K562 (cell line): ENCODE results near the gene SLC7A4. TPM values are rescaled to one million over a fixed set of nuclear protein-coding genes. Genes with fewer than 3 reads are reported as not detected.

ENCODE experiments used
- CREM ChIP-seq: IDR thresholded peaks from 2 replicates; pipeline ENCODE4 v1.6.1; 2014; ENCODE audit warnings: antibody characterized with exemption, low read depth
- EP300 ChIP-seq: IDR thresholded peaks from 2 replicates; pipeline ENCODE4 v1.6.1; 2012; ENCODE audit warnings: low read length, improper control_type of control experiment
- NCOA4 ChIP-seq: fragments of 450-650 bp; IDR thresholded peaks from 2 replicates; pipeline ENCODE4 v1.6.1; 2018; ENCODE audit warnings: mild to moderate bottlenecking; ENCODE audit not compliant: partially characterized antibody
- NEUROD1 ChIP-seq: fragments of 150-350 bp; IDR thresholded peaks from 2 replicates; pipeline ENCODE4 v1.6.1; 2014; ENCODE audit warnings: borderline replicate concordance, low read length, low read depth; ENCODE audit not compliant: partially characterized antibody
- POLR2AphosphoS5 ChIP-seq: IDR thresholded peaks from 2 replicates; pipeline ENCODE4 v1.6.1; 2011; ENCODE audit warnings: mild to moderate bottlenecking, low read depth, low read length, moderate library complexity; ENCODE audit not compliant: control insufficient read depth, insufficient read depth
- POU5F1 ChIP-seq: fragments of 150-350 bp; IDR thresholded peaks from 2 replicates; pipeline ENCODE4 v1.6.1; 2014; ENCODE audit warnings: borderline replicate concordance, low read length, low read depth, mild to moderate bottlenecking; ENCODE audit not compliant: partially characterized antibody
- PRDM10 ChIP-seq: fragments of 450-650 bp; IDR thresholded peaks from 2 replicates; pipeline ENCODE4 v1.6.1; 2018; ENCODE audit not compliant: partially characterized antibody
- SAP30 ChIP-seq: fragments of 200-600 bp; sonication (generic); IDR thresholded peaks from 2 replicates; pipeline ENCODE4 v1.6.1; 2012; ENCODE audit warnings: borderline replicate concordance, low read depth, mild to moderate bottlenecking, moderate library complexity, low read length, control low read depth, inconsistent platforms; ENCODE audit not compliant: insufficient read depth, poor library complexity, severe bottlenecking
- SETDB1 ChIP-seq: IDR thresholded peaks from one replicate; pipeline ENCODE4 v1.6.1; 2012; ENCODE audit warnings: low read length, control low read depth, inconsistent platforms
- ZNF24 ChIP-seq: fragments of 450-650 bp; IDR thresholded peaks from 2 replicates; pipeline ENCODE4 v1.6.1; 2016
- ZNF75A ChIP-seq: fragments of 450-650 bp; formaldehyde crosslinking; IDR thresholded peaks from 2 replicates; pipeline ENCODE4 v1.4.0; 2020; ENCODE audit warnings: mild to moderate bottlenecking
- ZNF76 ChIP-seq: fragments of 250-450 bp; sonication (Bioruptor Pico); IDR thresholded peaks from 2 replicates; pipeline ENCODE4 v1.4.0; 2020; ENCODE audit warnings: mild to moderate bottlenecking, moderate library complexity, borderline replicate concordance
- polyA plus RNA-seq, 8 experiments: library from polyadenylated mRNA; depleted of rRNA in 4 of 8; stranded (reverse) in 5 of 8; unstranded in 3 of 8; fragments of >200 nt; fragmentation: Nextera tagmentation in 2 of 8; fragmentation: Illumina TruSeq in 1 of 8; extraction: Ambion mirVana in 2 of 8; extraction: Trizol in 1 of 8; gene quantifications; 2 replicates each; pipeline versions ENCODE4 v1.2.1 to v1.2.3, GENCODE V29; 2011 to 2014; ENCODE audit warnings: inconsistent platforms in 1 of 8, missing spikeins in 1 of 8
- total RNA-seq, 7 experiments: library from RNA; depleted of rRNA in 6 of 7; stranded (reverse); fragments of >200 nt in 6 of 7; fragmentation: Illumina TruSeq in 2 of 7; extraction: Trizol in 2 of 7; gene quantifications; 2 replicates each; pipeline versions ENCODE4 v1.2.1 to v1.2.3, GENCODE V29; 2011 to 2021; ENCODE audit warnings: low replicate concordance in 1 of 7
- TF ChIP-seq, protein P1 (sequence below): fragments of 250-450 bp; sonication (Bioruptor Pico); IDR thresholded peaks from 2 replicates; pipeline ENCODE4 v1.5.0; 2022; ENCODE audit warnings: mild to moderate bottlenecking
- TF ChIP-seq, protein P2 (sequence below), 3 experiments: fragments of 200-800 bp in 1 of 3; fragments of 250-450 bp in 1 of 3; fragments of 450-650 bp in 1 of 3; sonication (Bioruptor Pico) in 1 of 3; sonication (Bioruptor generic) in 1 of 3; formaldehyde crosslinking in 1 of 3; IDR thresholded peaks; 2 replicates each; pipeline versions ENCODE4 v1.6.1 to v1.8.0; 2016 to 2022; ENCODE audit warnings: mild to moderate bottlenecking in 2 of 3, missing genetic modification characterization in 2 of 3, missing compliant biosample characterization in 1 of 3, moderate library complexity in 1 of 3
- TF ChIP-seq, protein P3 (sequence below): fragments of 250-450 bp; sonication (Bioruptor Pico); IDR thresholded peaks from 2 replicates; pipeline ENCODE4 v1.8.0; 2021; ENCODE audit warnings: mild to moderate bottlenecking, moderate library complexity

The SLC7A4 gene
- total and polyA plus RNA-seq, 9 of the 15 experiments (the other 6 are each of a cell fraction or from before 2014, with no cell fraction given) = not detected

DNA sequence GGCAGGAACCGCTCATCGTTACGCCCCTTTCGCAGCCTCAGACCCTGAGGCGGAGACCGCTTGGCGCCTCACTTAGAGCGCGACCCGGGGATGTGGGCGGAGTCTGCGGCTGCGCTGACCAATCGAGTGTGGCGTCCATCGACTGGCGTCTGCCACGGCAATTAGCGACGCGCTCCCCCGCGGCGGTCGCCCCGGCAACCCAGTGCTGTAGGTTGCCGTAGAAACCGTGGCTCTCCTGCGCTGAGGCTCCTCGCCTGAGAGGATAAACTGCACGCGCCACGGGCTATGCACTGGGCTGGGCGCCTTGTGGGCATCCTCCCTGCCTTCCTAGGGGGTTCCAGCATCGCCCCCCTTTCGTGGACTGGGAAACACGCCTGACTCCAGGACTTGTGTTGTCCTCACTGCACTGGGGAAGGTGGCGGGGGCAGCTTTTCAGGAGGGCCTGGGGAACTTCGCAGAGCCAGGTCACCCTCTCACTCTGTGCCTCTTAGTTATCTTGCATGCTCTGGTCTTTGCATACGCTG, 18.1 kb downstream of the SLC7A4 start (continued):
- TF ChIP-seq, protein P1, sequence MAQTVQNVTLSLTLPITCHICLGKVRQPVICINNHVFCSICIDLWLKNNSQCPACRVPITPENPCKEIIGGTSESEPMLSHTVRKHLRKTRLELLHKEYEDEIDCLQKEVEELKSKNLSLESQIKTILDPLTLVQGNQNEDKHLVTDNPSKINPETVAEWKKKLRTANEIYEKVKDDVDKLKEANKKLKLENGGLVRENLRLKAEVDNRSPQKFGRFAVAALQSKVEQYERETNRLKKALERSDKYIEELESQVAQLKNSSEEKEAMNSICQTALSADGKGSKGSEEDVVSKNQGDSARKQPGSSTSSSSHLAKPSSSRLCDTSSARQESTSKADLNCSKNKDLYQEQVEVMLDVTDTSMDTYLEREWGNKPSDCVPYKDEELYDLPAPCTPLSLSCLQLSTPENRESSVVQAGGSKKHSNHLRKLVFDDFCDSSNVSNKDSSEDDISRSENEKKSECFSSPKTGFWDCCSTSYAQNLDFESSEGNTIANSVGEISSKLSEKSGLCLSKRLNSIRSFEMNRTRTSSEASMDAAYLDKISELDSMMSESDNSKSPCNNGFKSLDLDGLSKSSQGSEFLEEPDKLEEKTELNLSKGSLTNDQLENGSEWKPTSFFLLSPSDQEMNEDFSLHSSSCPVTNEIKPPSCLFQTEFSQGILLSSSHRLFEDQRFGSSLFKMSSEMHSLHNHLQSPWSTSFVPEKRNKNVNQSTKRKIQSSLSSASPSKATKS (CRISPR knock-in tag) = peak; percentile 52; the same call in 1 of the 2 replicates
- TF ChIP-seq NEUROD1 = peak; percentile 100
- TF ChIP-seq ZNF75A (CRISPR knock-in tag) = 0 out of 2 replicates have a peak, but pooled peaks have one; percentile 51
- TF ChIP-seq, protein P2, sequence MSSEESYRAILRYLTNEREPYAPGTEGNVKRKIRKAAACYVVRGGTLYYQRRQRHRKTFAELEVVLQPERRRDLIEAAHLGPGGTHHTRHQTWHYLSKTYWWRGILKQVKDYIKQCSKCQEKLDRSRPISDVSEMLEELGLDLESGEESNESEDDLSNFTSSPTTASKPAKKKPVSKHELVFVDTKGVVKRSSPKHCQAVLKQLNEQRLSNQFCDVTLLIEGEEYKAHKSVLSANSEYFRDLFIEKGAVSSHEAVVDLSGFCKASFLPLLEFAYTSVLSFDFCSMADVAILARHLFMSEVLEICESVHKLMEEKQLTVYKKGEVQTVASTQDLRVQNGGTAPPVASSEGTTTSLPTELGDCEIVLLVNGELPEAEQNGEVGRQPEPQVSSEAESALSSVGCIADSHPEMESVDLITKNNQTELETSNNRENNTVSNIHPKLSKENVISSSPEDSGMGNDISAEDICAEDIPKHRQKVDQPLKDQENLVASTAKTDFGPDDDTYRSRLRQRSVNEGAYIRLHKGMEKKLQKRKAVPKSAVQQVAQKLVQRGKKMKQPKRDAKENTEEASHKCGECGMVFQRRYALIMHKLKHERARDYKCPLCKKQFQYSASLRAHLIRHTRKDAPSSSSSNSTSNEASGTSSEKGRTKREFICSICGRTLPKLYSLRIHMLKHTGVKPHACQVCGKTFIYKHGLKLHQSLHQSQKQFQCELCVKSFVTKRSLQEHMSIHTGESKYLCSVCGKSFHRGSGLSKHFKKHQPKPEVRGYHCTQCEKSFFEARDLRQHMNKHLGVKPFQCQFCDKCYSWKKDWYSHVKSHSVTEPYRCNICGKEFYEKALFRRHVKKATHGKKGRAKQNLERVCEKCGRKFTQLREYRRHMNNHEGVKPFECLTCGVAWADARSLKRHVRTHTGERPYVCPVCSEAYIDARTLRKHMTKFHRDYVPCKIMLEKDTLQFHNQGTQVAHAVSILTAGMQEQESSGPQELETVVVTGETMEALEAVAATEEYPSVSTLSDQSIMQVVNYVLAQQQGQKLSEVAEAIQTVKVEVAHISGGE (CRISPR knock-in tag; IDR thresholded peaks at IDR 0.05) = peak in 1 of 3 experiments; percentile 73; a peak in 2 of 6 replicates
- TF ChIP-seq POU5F1 = no peak
- TF ChIP-seq EP300 = peak; percentile 75
- peak; percentile 88 for TF ChIP-seq ZNF76 (CRISPR knock-in tag)
- TF ChIP-seq CREM = no peak
- peak; percentile 84 for TF ChIP-seq SAP30
- no peak for TF ChIP-seq POLR2AphosphoS5
- TF ChIP-seq, protein P3, sequence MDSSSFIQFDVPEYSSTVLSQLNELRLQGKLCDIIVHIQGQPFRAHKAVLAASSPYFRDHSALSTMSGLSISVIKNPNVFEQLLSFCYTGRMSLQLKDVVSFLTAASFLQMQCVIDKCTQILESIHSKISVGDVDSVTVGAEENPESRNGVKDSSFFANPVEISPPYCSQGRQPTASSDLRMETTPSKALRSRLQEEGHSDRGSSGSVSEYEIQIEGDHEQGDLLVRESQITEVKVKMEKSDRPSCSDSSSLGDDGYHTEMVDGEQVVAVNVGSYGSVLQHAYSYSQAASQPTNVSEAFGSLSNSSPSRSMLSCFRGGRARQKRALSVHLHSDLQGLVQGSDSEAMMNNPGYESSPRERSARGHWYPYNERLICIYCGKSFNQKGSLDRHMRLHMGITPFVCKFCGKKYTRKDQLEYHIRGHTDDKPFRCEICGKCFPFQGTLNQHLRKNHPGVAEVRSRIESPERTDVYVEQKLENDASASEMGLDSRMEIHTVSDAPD (CRISPR knock-in tag) = no peak
- no peak for TF ChIP-seq PRDM10
- TF ChIP-seq NCOA4 = no peak
- no peak for TF ChIP-seq ZNF24
- TF ChIP-seq SETDB1 = peak; percentile 54
